DOHH2 (cell line): ENCODE measurements around the gene GLI3.
A peak's percentile ranks its signal among the peaks of the same experiment; 100 is the strongest.

Experiments used
- EZH2phosphoT487 ChIP-seq: fragments of 200-600 bp; sonication (generic); IDR thresholded peaks from 2 replicates; pipeline ENCODE4 v1.6.1; 2017; ENCODE audit warnings: borderline replicate concordance, mild to moderate bottlenecking, antibody characterized with exemption, low read length, moderate library complexity, mixed read lengths
- TF ChIP-seq, protein P1 (sequence below): fragments of 200-600 bp; sonication (generic); IDR thresholded peaks from one replicate; pipeline ENCODE4 v1.5.1; 2014; ENCODE audit warnings: antibody characterized with exemption, mild to moderate bottlenecking, low read depth, low read length; ENCODE audit not compliant: poor library complexity, severe bottlenecking

DNA sequence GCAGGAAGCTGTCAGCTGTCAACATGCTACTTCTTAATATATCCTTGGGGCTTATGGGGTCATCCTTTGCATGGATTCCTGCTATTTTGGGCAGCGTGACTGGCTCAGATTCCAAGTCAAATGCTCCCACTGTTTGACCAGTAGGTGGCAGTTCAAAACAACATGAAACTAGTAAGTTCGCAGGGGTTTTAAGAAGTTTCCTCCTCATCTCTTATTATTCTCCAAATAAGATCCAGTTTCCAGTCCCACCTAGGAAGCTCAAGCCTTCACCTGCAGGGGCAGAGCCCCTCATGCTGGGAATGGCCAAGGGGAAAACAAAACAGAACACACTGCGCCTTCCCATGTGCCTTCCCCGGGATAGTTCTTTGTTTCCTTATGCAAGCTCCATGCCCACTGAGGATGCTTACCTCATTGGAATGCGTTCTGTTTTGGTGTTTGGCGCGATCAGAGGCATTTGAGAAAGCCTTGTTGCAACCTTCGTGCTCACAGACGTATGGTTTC is 259.8 kb downstream of the GLI3 start:
- TF ChIP-seq, protein P1, sequence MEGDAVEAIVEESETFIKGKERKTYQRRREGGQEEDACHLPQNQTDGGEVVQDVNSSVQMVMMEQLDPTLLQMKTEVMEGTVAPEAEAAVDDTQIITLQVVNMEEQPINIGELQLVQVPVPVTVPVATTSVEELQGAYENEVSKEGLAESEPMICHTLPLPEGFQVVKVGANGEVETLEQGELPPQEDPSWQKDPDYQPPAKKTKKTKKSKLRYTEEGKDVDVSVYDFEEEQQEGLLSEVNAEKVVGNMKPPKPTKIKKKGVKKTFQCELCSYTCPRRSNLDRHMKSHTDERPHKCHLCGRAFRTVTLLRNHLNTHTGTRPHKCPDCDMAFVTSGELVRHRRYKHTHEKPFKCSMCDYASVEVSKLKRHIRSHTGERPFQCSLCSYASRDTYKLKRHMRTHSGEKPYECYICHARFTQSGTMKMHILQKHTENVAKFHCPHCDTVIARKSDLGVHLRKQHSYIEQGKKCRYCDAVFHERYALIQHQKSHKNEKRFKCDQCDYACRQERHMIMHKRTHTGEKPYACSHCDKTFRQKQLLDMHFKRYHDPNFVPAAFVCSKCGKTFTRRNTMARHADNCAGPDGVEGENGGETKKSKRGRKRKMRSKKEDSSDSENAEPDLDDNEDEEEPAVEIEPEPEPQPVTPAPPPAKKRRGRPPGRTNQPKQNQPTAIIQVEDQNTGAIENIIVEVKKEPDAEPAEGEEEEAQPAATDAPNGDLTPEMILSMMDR = peak; percentile 83
- TF ChIP-seq EZH2phosphoT487 = no peak
